Heart left ventricle (tissue), 16 donors: Measurements from ENCODE around the gene KIF13A. TPM values are rescaled to one million over a fixed set of nuclear protein-coding genes. Genes with fewer than 3 reads are reported as not detected.

Experiments used
- ATAC-seq, 4 donors: fragments of 200-7000 bp; cut with Tn5 transposase; one replicate each; pipeline ENCODE4 v1.9.1; 2020 to 2022; ENCODE audit warnings: moderate library complexity in 4 of 4, mild to moderate bottlenecking in 3 of 4, moderate number of reproducible peaks in 1 of 4
- DNase-seq, 5 donors: peaks; one replicate each; pipeline ENCODE4 v3.0.0-alpha.2; 2020
- H3K27ac ChIP-seq, 12 donors: fragments of 200-600 bp; sonication (generic) in 4 of 12; one replicate each; pipeline versions ENCODE4 v1.5.0 to v1.8.0; 2016 to 2022; ENCODE audit warnings: mild to moderate bottlenecking in 2 of 12
- H3K27me3 ChIP-seq, 9 donors: fragments of 200-600 bp; sonication (generic) in 2 of 9; one replicate each; pipeline versions ENCODE4 v1.5.1 to v1.8.0; 2016 to 2022; ENCODE audit warnings: mild to moderate bottlenecking in 3 of 9
- H3K36me3 ChIP-seq, 9 donors: fragments of 200-600 bp; sonication (generic) in 2 of 9; one replicate each; pipeline versions ENCODE4 v1.5.0 to v1.8.0; 2018 to 2022; ENCODE audit warnings: mild to moderate bottlenecking in 2 of 9
- H3K4me1 ChIP-seq, 12 donors: fragments of 200-600 bp; sonication (generic) in 4 of 12; one replicate each; pipeline versions ENCODE4 v1.5.0 to v1.8.0; 2016 to 2022; ENCODE audit warnings: mild to moderate bottlenecking in 3 of 12
- H3K4me3 ChIP-seq, 12 donors: fragments of 200-600 bp; sonication (generic) in 4 of 12; one replicate each; pipeline versions ENCODE4 v1.5.0 to v1.8.0; 2017 to 2022; ENCODE audit warnings: mild to moderate bottlenecking in 9 of 12, moderate library complexity in 4 of 12
- H3K9me3 ChIP-seq, 12 donors: fragments of 200-600 bp; sonication (generic) in 4 of 12; one replicate each; pipeline versions ENCODE4 v1.5.0 to v1.8.0; 2016 to 2022; ENCODE audit warnings: mild to moderate bottlenecking in 1 of 12
- CTCF ChIP-seq, 12 donors: fragments of 200-600 bp; sonication (generic) in 4 of 12; IDR thresholded peaks; one replicate each; pipeline versions ENCODE4 v1.5.0 to v1.8.0; 2018 to 2022; ENCODE audit warnings: antibody characterized with exemption in 12 of 12, mild to moderate bottlenecking in 5 of 12
- POLR2A ChIP-seq, 2 donors: fragments of 450-650 bp; IDR thresholded peaks; one replicate each; pipeline ENCODE4 v1.6.1; 2017; ENCODE audit warnings: antibody characterized with exemption in 2 of 2, mild to moderate bottlenecking in 2 of 2, moderate library complexity in 2 of 2
- WGBS, 4 donors: extraction: QIAGEN DNeasy Blood & Tissue Kit in 2 of 4; methylation state at CpG; one replicate each; pipeline versions ENCODE4 v1.1.5 to v1.1.7; 2013 to 2018; 5-methylcytosine and 5-hydroxymethylcytosine counted together
- intact Hi-C, 10 donors: fragments of 100-400 bp; cut with DNase I; formaldehyde crosslinking; loops; one replicate each; pipeline versions ENCODE4 v1.11.1 to v1.14.2; 2022
- polyA plus RNA-seq, 2 donors: library from polyadenylated mRNA; stranded (reverse); fragments of 200-250 nt; gene quantifications; one replicate each; pipeline ENCODE4 v1.2.3, GENCODE V29; 2013
- total RNA-seq, 9 donors: library from RNA; depleted of rRNA in 2 of 9; stranded (reverse); fragments of >200 nt in 2 of 9; fragmentation: NEBNext Ultra II Directional in 3 of 9; extraction: Animal tissue kit (Norgen Biotek cat#: 25700) in 3 of 9; gene quantifications; one replicate each; pipeline versions ENCODE4 v1.1.0 to v1.2.4, GENCODE V29; 2016 to 2023
- donor health status: ischemic (EF 13 %, LVEDD 7.1; RV severe dilation, severe dysfunction).
- donor health status: healthy with polysubstance abuse.
- donor health status: DM: no; HTN: yes; CAD: no.
- donor health status: DM: no; HTN: no; CAD: no.
- donor health status: ischemic (EF 25% LVEDD 6.9; RV normal size, moderate dysfunction).
- donor health status: ischemic (EF 25% LVEDD 5.7; RV mildly dilated, moderate dysfunction).
- donor health status: healthy.
- donor health status: DM: yes; HTN: yes; CAD: no.
- donor health status: ischemic (EF 35%, LVEDD 5.7; RV mildly dilated, moderate dysfunction).
- donor health status: nonischemic (EF 11% LVEDD 7.7; RV severe dilation, severe dysfunction).
- donor health status: DM: yes; HTN: yes; CAD: no.
- donor health status: PGD.
- donor health status: ischemic (EF 29% LVEDD 5.4; RV normal size, mild dysfunction).
- donor health status: nonischemic (EF 23%, LVEDD 6.1; RV moderate dilation, normal function).

The KIF13A gene
- total and polyA plus RNA-seq, 11 donors, result 17.1 to 148 (median 72.2) TPM

- H3K4me3 ChIP-seq, result no peak overlapping the region
- H3K27ac ChIP-seq, result peak overlapping the region in 9 of 12 donors; percentile 9 to 53 (median 28)
- DNase-seq (no peak), ATAC-seq (peak in 1 of 4 donors; percentile 31)
- H3K9me3 ChIP-seq, result no peaks in the 10 kb centered on the region
- WGBS, 4 donors, result 43 to 58% (median 48%) methylated on average over 1 of the region's 1 CpG
- H3K27me3 ChIP-seq, result no peaks in the 10 kb centered on the region
- no peak for TF ChIP-seq POLR2A (IDR thresholded peaks at IDR 0.05)
- TF ChIP-seq CTCF (IDR thresholded peaks at IDR 0.05), result no peak
- peaks cover 0 to 94% (median 51%) of the 10 kb centered on the region in 12 donors for H3K4me1 ChIP-seq
- intact Hi-C loops, result loop anchor here in 9 of 10 donors (5.0 to 10.0 kb wide), 7 partner anchors 54 to 257 kb away; partner anchors contain the start of genes KIF13A (in 8 of the 9) and NHLRC1 (in 1 of the 9)
- peaks cover 0 to 9% (median 0%) of the 10 kb centered on the region in 9 donors for H3K36me3 ChIP-seq
Observed at GRCh38 chr6:17867880-17868279, 119.6 kb downstream of the KIF13A start.

- peaks cover 0 to 95% (median 52%) of the 10 kb centered on the region in 12 donors for H3K4me1 ChIP-seq
- WGBS, 4 donors, result 91% methylated on average over 1 of the region's 1 CpG
Observed at GRCh38 chr6:17866876-17867444, 120.5 kb downstream of the KIF13A start.

GRCh38 chr6:17865798-17866725 is 121.4 kb downstream of the KIF13A start:
- Histone ChIP-seq H3K27me3 (no peaks in the 10 kb centered on the region), H3K4me3 (no peak overlapping the region), H3K27ac (peak overlapping the region; percentile 31 to 79 (median 70)), H3K9me3 (no peaks in the 10 kb centered on the region), H3K36me3 (peaks cover 0 to 2% (median 0%) of the 10 kb centered on the region in 9 donors), H3K4me1 (peaks cover 0 to 86% (median 52%) of the 10 kb centered on the region in 12 donors)
- intact Hi-C loops, result loop anchor here in 9 of 10 donors (5.0 to 10.0 kb wide), 7 partner anchors 56 to 259 kb away; partner anchors contain the start of genes KIF13A (in 8 of the 9) and NHLRC1 (in 1 of the 9)
- 67 to 79% (median 74%) methylated on average over 6 of the region's 6 CpGs for whole genome bisulfite sequencing, 4 donors
- TF ChIP-seq POLR2A (IDR thresholded peaks at IDR 0.05) (no peak), CTCF (IDR thresholded peaks at IDR 0.05) (no peak)
- peak; percentile 88 to 95 (median 92) for ATAC-seq
- DNase-seq, result peak; percentile 61 to 89 (median 66)

More at GRCh38 chr6:17866876-17867444, 120.5 kb downstream of the KIF13A start:
- intact Hi-C loops, result loop anchor here in 9 of 10 donors (5.0 to 10.0 kb wide), 7 partner anchors 55 to 258 kb away; partner anchors contain the start of genes KIF13A (in 8 of the 9) and NHLRC1 (in 1 of the 9)
- no peak overlapping the region for H3K4me3 ChIP-seq
- no peaks in the 10 kb centered on the region for H3K9me3 ChIP-seq
- DNase-seq (no peak), ATAC-seq (no peak)
- H3K36me3 ChIP-seq, result peaks cover 0 to 7% (median 0%) of the 10 kb centered on the region in 9 donors
- peak overlapping the region in 6 of 12 donors; percentile 15 to 53 (median 32) for H3K27ac ChIP-seq
- TF ChIP-seq CTCF (IDR thresholded peaks at IDR 0.05) (no peak), POLR2A (IDR thresholded peaks at IDR 0.05) (no peak)
- H3K27me3 ChIP-seq, result no peaks in the 10 kb centered on the region
